HG03558 (cell line): ENCODE results near the gene DNTTIP2.

Experiments used
- ATAC-seq: cut with Tn5 transposase; IDR thresholded peaks from one replicate; pipeline ENCODE4 v1.9.1; 2021; ENCODE audit warnings: moderate number of reproducible peaks; ENCODE audit not compliant: unreplicated experiment; ENCODE audit errors: extremely low read depth

DNTTIP2 gene

DNA sequence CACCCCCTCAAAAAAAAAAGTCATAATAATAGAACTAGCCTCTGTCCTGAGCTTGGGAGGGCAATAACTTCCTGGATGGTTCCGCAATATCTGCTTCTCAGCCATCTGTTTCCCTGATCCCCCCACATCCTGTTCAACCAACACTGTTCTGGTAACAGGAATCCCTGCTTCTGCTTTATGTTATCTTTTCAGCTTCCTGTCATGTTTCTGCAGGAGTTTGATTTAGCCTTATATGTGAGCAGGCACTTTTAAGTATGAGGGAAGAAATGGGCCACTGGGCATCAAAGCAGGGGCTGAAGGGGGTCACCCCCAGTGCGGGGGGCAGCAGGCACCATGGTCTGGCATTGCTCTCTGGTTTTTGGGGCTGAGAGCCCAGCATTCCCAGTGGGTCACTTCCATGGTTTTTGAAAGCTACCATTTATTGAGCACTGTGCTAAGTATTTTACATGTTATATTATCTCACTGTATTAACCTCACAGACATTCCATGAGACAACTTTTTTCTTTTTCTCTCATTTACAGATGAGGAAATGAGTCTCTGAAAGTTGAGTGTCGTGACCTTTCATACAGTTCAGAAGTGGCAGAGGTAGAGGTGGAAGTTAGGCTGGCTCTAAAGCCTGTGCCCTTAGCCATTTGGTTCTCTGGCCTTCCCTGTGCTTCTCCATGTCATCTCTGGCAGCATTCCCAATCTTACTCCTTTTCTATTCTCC, 61.9 kb downstream of the DNTTIP2 start:
- no peak for ATAC-seq
